Measurements from ENCODE around the gene MACROD2.

DNA sequence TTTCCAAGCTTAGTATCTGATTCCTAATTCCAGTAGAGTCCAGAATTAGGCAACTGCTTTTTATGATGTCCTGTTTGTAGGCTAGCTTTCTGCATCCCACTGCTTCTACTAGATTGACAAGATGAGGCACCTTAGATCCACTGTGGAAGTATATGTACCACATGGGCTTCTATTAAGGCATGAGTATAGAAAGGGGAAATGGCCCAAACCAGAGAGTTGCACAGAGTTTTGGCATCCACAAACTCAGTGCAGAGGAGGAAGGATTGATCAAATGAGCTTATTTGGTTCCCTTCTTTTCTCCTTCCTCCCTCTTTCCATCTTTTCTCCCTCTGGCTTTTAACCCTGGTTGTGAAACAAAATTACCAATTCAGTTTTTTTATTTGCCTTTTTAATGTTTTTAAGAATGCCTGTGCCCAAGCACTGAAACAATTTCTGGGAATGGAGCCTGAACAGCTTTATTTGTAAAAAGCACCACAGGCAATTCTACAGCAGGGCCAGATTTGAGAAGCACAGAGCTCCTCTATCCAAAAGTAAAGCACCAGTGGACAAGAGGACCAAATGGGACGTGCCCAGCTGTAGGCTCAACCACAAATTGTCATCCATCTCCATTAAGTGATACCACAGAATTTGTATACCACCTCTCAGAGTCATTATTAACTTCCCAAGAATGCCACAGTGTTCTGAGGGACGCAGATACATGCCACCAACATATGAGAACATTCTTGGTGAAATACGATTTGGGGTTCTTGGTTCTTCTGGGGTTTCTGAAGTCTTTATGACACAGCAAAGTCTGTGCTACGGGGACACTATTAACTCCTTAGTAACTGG, 1608.9 kb downstream of the MACROD2 start:
- TF ChIP-seq POLR2A (IDR thresholded peaks at IDR 0.05): no peak
- TF ChIP-seq, protein P1, sequence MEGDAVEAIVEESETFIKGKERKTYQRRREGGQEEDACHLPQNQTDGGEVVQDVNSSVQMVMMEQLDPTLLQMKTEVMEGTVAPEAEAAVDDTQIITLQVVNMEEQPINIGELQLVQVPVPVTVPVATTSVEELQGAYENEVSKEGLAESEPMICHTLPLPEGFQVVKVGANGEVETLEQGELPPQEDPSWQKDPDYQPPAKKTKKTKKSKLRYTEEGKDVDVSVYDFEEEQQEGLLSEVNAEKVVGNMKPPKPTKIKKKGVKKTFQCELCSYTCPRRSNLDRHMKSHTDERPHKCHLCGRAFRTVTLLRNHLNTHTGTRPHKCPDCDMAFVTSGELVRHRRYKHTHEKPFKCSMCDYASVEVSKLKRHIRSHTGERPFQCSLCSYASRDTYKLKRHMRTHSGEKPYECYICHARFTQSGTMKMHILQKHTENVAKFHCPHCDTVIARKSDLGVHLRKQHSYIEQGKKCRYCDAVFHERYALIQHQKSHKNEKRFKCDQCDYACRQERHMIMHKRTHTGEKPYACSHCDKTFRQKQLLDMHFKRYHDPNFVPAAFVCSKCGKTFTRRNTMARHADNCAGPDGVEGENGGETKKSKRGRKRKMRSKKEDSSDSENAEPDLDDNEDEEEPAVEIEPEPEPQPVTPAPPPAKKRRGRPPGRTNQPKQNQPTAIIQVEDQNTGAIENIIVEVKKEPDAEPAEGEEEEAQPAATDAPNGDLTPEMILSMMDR (IDR thresholded peaks at IDR 0.05): no peak

All from body of pancreas (tissue), 4 donors.